ENCODE data around the gene TRPM2.

The TRPM2 gene

GRCh38 chr21:44437371-44437695, 83.9 kb downstream of the TRPM2 start:
- FAIRE-seq: no peak
- TF ChIP-seq CTCF (IDR thresholded peaks at IDR 0.05; ENCODE audit: insufficient read depth, missing control alignments): no peak

GRCh38 chr21:44437696-44438431, 84.4 kb downstream of the TRPM2 start:
- DNase-seq (ENCODE audit: insufficient read length, low spot score) (no peak), FAIRE-seq (no peak)
- TF ChIP-seq CTCF (IDR thresholded peaks at IDR 0.05; ENCODE audit: insufficient read depth, missing control alignments): no peak

More at GRCh38 chr21:44437371-44437695, 83.9 kb downstream of the TRPM2 start:
- DNase-seq (ENCODE audit: insufficient read length, low spot score): no peak

GRCh38 chr21:44438531-44439210, 85.2 kb downstream of the TRPM2 start:
- DNase-seq (ENCODE audit: insufficient read length, low spot score) (no peak), FAIRE-seq (no peak)
- no peak for TF ChIP-seq CTCF (IDR thresholded peaks at IDR 0.05; ENCODE audit: insufficient read depth, missing control alignments)

- DNase-seq (ENCODE audit: insufficient read length, low spot score) (no peak), FAIRE-seq (no peak)
- TF ChIP-seq CTCF (IDR thresholded peaks at IDR 0.05; ENCODE audit: insufficient read depth, missing control alignments): no peak
Measured at GRCh38 chr21:44439211-44439600, 85.8 kb downstream of the TRPM2 start.

GRCh38 chr21:44440241-44441040, 87.0 kb downstream of the TRPM2 start:
- TF ChIP-seq CTCF (IDR thresholded peaks at IDR 0.05; ENCODE audit: insufficient read depth, missing control alignments): no peak
- no peak for DNase-seq (ENCODE audit: insufficient read length, low spot score)
- no peak for FAIRE-seq

- TF ChIP-seq CTCF (IDR thresholded peaks at IDR 0.05; ENCODE audit: insufficient read depth, missing control alignments): no peak
- FAIRE-seq (no peak), DNase-seq (ENCODE audit: insufficient read length, low spot score) (no peak)
Measured at GRCh38 chr21:44441041-44441400, 87.6 kb downstream of the TRPM2 start.
